SU-DHL-6 (cell line): ENCODE measurements around the gene SLC25A13.
"Not testable (repeated sequence)": the region's sequence is repeated elsewhere in the genome, so short reads cannot be mapped to it uniquely, and the experiment has no call there.

Experiments
- EZH2phosphoT487 ChIP-seq: fragments of 200-600 bp; sonication (generic), shearing (Covaris generic); conservative IDR thresholded peaks from 2 replicates; pipeline ENCODE4 v1.6.1; 2018; ENCODE audit warnings: mild to moderate bottlenecking, antibody characterized with exemption, low read length, moderate library complexity, mixed read lengths
- TF ChIP-seq, protein P1 (sequence below): fragments of 200-600 bp; sonication (generic); IDR thresholded peaks from one replicate; pipeline ENCODE4 v1.5.1; 2017; ENCODE audit warnings: antibody characterized with exemption, mild to moderate bottlenecking, low read length, moderate library complexity; ENCODE audit not compliant: insufficient read depth, poor library complexity, severe bottlenecking

DNA sequence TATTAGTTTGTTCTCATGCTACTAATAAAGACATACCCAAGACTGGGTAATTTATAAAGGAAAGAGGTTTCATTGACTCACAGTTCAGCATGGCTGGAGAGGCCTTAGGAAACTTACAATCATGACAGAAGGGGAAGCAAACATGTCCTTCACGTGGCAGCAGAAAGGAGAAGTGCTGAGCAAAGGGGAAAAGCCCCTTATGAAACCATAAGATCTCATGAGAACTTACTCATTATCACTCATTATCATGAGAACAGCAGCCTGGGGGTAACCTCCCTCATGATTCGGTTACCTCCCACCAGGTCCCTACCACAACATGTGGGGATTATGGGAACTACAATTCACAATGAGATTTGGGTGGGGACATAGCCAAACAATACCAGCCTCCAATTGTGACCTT, 4.9 kb upstream of the SLC25A13 start:
- TF ChIP-seq, protein P1, sequence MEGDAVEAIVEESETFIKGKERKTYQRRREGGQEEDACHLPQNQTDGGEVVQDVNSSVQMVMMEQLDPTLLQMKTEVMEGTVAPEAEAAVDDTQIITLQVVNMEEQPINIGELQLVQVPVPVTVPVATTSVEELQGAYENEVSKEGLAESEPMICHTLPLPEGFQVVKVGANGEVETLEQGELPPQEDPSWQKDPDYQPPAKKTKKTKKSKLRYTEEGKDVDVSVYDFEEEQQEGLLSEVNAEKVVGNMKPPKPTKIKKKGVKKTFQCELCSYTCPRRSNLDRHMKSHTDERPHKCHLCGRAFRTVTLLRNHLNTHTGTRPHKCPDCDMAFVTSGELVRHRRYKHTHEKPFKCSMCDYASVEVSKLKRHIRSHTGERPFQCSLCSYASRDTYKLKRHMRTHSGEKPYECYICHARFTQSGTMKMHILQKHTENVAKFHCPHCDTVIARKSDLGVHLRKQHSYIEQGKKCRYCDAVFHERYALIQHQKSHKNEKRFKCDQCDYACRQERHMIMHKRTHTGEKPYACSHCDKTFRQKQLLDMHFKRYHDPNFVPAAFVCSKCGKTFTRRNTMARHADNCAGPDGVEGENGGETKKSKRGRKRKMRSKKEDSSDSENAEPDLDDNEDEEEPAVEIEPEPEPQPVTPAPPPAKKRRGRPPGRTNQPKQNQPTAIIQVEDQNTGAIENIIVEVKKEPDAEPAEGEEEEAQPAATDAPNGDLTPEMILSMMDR = not testable (repeated sequence)
- not testable (repeated sequence) for TF ChIP-seq EZH2phosphoT487
